NK-92 treated with Interleukin-12 subunit alpha and Interleukin-12 subunit beta, amount 100 ng/mL, for 24 hours (cell line): ENCODE results near the gene FUNDC1.

Experiments
- DNase-seq: peaks from one replicate; lab custom pipeline; 2025; lab: John Stamatoyannopoulos, UW

FUNDC1 gene

DNA sequence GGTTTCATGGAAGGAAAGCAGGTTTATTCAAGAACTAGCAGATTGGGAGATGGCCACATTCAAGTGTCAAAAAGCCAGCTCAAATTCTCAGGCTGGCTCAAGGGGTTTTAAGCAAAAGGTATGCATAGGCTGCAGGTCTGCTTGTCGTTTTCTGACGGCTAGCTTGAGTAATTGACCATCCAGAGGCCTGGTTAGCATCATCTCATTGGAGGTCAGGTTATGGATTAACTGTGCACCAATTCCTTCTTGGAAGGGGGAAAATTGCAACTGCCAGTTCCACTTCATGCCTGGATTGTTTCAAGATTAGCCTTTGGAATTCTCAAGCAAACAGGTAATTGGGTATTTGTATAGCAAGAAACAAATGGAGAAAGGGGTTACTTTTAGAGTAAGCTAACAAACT is 62.1 kb downstream of the FUNDC1 start:
- no peak for DNase-seq

DNA sequence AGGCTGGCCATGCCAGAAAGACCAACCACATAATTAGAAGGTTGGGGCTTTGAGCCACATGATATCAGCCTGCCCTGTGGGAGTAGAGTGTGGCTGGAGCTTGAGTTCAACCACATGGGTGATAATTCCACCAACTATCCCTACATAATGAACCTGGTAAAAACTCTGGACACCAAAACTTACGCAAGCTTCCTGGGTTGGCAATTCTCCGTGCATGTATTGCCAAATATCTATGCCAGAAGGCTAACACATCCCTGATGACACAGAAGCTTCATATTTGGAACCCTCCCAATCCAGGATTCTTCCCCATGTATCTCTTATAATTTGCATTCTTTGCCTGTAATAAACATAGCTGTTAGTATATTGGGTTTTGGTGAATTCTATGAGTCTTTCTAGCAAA is 68.2 kb downstream of the FUNDC1 start:
- no peak for DNase-seq
